ENCODE results near the gene WEE2. TPM values are rescaled to one million over a fixed set of nuclear protein-coding genes. Genes with fewer than 3 reads are reported as not detected.

The WEE2 gene
- total RNA-seq, 1 experiment from 2014 or later: not detected

- Histone ChIP-seq H3K4me3 (ENCODE audit: low read depth in 2 of 2, low read length in 2 of 2) (no peak overlapping the region), H3K27me3 (ENCODE audit: control insufficient read depth, insufficient read depth, low read length) (no peaks in the 10 kb centered on the region), H3K9me3 (ENCODE audit: control insufficient read depth, insufficient read depth, low read depth, low read length) (no peaks in the 10 kb centered on the region), H3K36me3 (ENCODE audit: control insufficient read depth, insufficient read depth, low read length) (no peaks in the 10 kb centered on the region), H3K27ac (ENCODE audit: low read length) (no peak overlapping the region), H3K4me1 (ENCODE audit: control insufficient read depth, insufficient read depth, low read length) (no peaks in the 10 kb centered on the region)
- no TSS peak for BruUV-seq (replicated peaks)
- CTCF ChIA-PET: no interaction called here
- TF ChIP-seq, protein P1, sequence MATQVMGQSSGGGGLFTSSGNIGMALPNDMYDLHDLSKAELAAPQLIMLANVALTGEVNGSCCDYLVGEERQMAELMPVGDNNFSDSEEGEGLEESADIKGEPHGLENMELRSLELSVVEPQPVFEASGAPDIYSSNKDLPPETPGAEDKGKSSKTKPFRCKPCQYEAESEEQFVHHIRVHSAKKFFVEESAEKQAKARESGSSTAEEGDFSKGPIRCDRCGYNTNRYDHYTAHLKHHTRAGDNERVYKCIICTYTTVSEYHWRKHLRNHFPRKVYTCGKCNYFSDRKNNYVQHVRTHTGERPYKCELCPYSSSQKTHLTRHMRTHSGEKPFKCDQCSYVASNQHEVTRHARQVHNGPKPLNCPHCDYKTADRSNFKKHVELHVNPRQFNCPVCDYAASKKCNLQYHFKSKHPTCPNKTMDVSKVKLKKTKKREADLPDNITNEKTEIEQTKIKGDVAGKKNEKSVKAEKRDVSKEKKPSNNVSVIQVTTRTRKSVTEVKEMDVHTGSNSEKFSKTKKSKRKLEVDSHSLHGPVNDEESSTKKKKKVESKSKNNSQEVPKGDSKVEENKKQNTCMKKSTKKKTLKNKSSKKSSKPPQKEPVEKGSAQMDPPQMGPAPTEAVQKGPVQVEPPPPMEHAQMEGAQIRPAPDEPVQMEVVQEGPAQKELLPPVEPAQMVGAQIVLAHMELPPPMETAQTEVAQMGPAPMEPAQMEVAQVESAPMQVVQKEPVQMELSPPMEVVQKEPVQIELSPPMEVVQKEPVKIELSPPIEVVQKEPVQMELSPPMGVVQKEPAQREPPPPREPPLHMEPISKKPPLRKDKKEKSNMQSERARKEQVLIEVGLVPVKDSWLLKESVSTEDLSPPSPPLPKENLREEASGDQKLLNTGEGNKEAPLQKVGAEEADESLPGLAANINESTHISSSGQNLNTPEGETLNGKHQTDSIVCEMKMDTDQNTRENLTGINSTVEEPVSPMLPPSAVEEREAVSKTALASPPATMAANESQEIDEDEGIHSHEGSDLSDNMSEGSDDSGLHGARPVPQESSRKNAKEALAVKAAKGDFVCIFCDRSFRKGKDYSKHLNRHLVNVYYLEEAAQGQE (IDR thresholded peaks at IDR 0.05; ENCODE audit: insufficient read depth in 1 of 2, low read depth in 2 of 2, low read length in 1 of 2): no peak
- TF ChIP-seq CTCF (IDR thresholded peaks at IDR 0.05) (no peak), POLR2AphosphoS5 (IDR thresholded peaks at IDR 0.05; ENCODE audit: low read depth, low read length) (no peak), TCF7L2 (IDR thresholded peaks at IDR 0.05; ENCODE audit: low read depth, low read length) (no peak), SIN3A (IDR thresholded peaks at IDR 0.05; ENCODE audit: borderline replicate concordance, insufficient read depth, low read depth, low read length) (no peak)
- ATAC-seq (no peak), DNase-seq (ENCODE audit: low read depth, low spot score) (no peak)
- in situ Hi-C loops (cut with HindIII; ENCODE audit: low pct_unique_long_range_greater_than_20kb, low sequenced_read_pairs) (no loop called here), intact Hi-C loops (cut with micrococcal nuclease; ENCODE audit: unreplicated experiment) (no loop called here)
- POLR2A ChIA-PET: no interaction called here
These were observed 47.9 kb upstream of the WEE2 start for GRCh38 chr7:141660259-141660658.

GRCh38 chr7:141663081-141663849, 44.9 kb upstream of the WEE2 start:
- BruUV-seq (replicated peaks): no TSS peak
- Histone ChIP-seq H3K4me3 (ENCODE audit: low read depth in 2 of 2, low read length in 2 of 2) (no peak overlapping the region), H3K36me3 (ENCODE audit: control insufficient read depth, insufficient read depth, low read length) (no peaks in the 10 kb centered on the region), H3K27me3 (ENCODE audit: control insufficient read depth, insufficient read depth, low read length) (no peaks in the 10 kb centered on the region), H3K27ac (ENCODE audit: low read length) (no peak overlapping the region), H3K9me3 (ENCODE audit: control insufficient read depth, insufficient read depth, low read depth, low read length) (no peaks in the 10 kb centered on the region), H3K4me1 (ENCODE audit: control insufficient read depth, insufficient read depth, low read length) (no peaks in the 10 kb centered on the region)
- ChIA-PET CTCF (no interaction called here), POLR2A (no interaction called here)
- no peak for ATAC-seq
- no peak for DNase-seq (ENCODE audit: low read depth, low spot score)
- intact Hi-C loops (cut with micrococcal nuclease; ENCODE audit: unreplicated experiment): no loop called here
- TF ChIP-seq TCF7L2 (IDR thresholded peaks at IDR 0.05; ENCODE audit: low read depth, low read length): no peak
- TF ChIP-seq POLR2AphosphoS5 (IDR thresholded peaks at IDR 0.05; ENCODE audit: low read depth, low read length): no peak
- no peak for TF ChIP-seq CTCF (IDR thresholded peaks at IDR 0.05)
- TF ChIP-seq, protein P1 (IDR thresholded peaks at IDR 0.05; ENCODE audit: insufficient read depth in 1 of 2, low read depth in 2 of 2, low read length in 1 of 2): no peak
- TF ChIP-seq SIN3A (IDR thresholded peaks at IDR 0.05; ENCODE audit: borderline replicate concordance, insufficient read depth, low read depth, low read length): no peak
- in situ Hi-C loops (cut with HindIII; ENCODE audit: low pct_unique_long_range_greater_than_20kb, low sequenced_read_pairs): no loop called here
